Activated CD4-positive, alpha-beta T cell treated with anti-CD3 and anti-CD28 coated beads for 48 hours (primary cell): ENCODE data around the gene CCDC88A.
A peak's percentile ranks its signal among the peaks of the same experiment; 100 is the strongest.
"Not testable (repeated sequence)": the region's sequence is repeated elsewhere in the genome, so short reads cannot be mapped to it uniquely, and the experiment has no call there.

Source experiments
- DNase-seq: peaks from one replicate; pipeline ENCODE4 v3.0.0-alpha.2; 2020

CCDC88A gene

GRCh38 chr2:55282110-55282917 lies 137.3 kb downstream of the CCDC88A start:
- peak; percentile 90 for DNase-seq

DNA sequence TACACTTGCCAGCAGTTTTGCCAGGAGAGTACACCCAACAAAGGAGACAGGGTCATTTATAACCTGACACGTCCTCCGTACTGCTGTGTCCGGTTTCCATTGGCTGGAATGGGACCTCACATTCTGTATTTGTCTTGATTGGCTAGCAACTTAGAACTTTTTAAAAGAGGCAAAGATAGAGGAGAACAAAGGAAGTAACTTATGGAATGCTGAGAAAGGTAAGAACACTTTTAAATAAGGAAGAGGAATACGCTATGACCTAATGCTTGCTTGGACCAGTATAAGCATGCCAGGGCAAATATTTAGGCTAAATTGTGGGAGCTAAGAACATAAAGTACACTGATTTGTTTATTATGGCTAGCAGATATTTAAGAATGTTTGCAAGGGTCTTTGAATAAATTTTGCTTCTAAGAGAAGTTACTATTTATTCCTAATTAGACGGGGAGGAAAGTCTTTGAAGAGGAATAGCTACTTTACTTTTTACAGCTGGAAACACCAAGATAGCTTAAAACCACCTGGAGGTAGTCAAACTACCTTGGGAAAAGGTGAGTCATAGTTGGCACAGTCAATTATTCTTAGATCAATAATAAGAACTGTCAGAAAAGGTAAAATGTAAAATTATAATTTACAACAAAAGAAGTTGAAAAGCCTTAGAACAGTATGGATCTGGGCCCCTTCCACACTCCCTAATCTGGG lies 138.7 kb downstream of the CCDC88A start:
- DNase-seq, result not testable (repeated sequence)

- not testable (repeated sequence) for DNase-seq
These were observed 139.7 kb downstream of the CCDC88A start for GRCh38 chr2:55279859-55280424.

DNA sequence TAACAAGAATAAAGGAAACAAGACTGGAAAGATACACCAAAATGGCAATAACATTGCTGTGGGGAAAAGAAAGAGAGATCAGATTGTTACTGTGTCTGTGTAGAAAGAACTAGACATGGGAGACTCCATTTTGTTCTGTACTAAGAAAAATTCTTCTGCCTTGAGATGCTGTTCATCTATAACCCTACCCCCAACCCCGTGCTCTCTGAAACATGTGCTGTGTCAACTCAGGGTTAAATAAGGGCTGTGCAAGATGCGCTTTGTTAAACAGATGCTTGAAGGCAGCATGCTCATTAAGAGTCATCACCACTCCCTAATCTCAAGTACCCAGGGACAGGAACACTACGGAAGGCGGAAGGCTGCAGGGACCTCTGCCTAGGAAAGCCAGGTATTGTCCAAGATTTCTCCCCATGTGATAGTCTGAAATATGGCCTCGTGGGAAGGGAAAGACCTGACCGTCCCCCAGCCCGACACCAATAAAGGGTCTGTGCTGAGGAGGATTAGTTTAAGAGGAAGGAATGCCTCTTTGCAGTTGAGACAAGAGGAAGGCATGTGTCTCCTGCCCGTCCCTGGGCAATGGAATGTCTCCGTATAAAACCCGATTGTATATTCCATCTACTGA lies 140.3 kb downstream of the CCDC88A start:
- DNase-seq, result not testable (repeated sequence)

- DNase-seq, result no peak
These were observed 142.3 kb downstream of the CCDC88A start for GRCh38 chr2:55277310-55277709.

GRCh38 chr2:55274346-55274745 lies 145.3 kb downstream of the CCDC88A start:
- DNase-seq, result not testable (repeated sequence)

GRCh38 chr2:55269645-55269990 lies 150.0 kb downstream of the CCDC88A start:
- DNase-seq, result no peak

DNA sequence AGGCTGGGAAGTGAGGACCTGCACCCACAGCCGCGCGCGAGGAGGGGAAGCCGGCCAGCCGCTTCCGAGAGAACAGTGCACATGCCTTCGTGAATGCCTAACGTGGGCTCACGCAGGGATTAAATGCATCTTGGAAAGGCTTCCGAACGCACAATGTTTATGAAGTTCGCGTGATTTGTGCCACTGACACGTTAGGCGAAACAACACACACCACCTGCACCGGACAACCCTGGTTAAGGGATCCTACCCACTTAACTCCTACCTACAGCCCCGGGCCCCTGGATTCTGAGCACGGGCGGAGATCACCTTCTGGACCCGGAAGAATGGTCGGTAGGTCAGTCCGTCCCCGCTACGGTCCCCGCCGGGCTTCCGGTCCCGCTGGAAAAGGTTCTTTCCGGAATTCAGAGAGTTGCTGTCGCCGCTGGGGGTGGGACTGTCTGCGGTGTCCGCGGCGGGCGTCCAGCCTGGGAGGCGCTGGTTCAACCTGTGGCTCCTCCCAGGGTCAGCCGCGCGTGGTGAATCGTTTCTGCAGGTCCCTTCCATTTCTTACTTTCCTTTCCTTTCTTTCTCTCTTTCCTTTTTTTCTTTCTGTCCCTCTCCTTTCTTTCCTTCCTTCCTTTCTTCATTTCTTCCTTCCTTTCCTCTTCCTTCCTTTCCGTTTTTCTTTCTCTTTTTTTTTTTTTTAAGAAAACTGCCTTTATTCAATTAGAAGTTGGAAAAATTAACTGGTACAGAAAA lies 150.6 kb downstream of the CCDC88A start, which contains the start of gene MTIF2:
Gene MTIF2 (minus strand): TSS at position 325 of the 738 bp plus-strand sequence. CDS start 5,373 bp downstream, outside the sequence.
- DNase-seq, result peak; percentile 95

- DNase-seq, result no peak
These were observed 151.3 kb downstream of the CCDC88A start for GRCh38 chr2:55268288-55268906.

- not testable (repeated sequence) for DNase-seq
These were observed 160.1 kb downstream of the CCDC88A start for GRCh38 chr2:55259586-55259985.

DNA sequence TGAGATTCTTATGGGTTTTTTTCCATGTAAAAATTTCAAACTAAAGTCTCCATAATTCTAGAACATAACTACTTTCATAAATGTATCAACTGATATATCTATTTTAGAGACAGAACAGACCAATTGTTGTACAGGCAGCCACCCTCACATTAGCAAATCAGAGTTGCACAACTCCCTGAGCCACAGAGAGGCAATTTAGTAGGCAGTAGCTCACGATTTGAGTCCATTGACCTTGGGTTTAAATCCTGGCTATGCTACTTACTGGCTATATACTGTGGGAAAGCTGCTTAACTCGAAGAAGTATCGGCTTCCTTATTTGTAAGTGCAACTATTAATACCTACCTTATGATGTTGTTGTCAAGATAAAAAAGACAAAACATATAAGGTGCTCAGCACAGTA lies 166.8 kb downstream of the CCDC88A start:
- no peak for DNase-seq

- DNase-seq, result no peak
These were observed 172.6 kb downstream of the CCDC88A start for GRCh38 chr2:55247025-55247424.

GRCh38 chr2:55245411-55245810 lies 174.2 kb downstream of the CCDC88A start:
- no peak for DNase-seq

DNA sequence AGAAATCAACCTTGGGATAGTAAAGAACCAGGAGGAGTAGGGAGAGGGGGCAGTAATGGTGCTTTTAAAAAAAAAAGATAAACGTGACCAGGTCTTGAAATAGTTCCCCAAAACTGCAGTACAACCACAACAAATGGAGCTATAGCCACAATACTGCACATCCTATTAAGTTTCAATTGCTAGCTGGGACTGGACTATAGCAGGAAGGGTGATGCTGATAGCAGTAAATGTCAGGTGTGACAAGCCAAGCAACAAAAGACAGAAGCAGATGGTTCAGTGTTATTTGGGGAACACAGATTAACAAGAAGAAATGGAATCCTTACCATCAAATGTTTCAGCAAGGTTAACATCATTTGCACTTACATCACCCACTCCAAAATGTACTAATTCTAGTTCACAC lies 177.0 kb downstream of the CCDC88A start:
- no peak for DNase-seq

DNA sequence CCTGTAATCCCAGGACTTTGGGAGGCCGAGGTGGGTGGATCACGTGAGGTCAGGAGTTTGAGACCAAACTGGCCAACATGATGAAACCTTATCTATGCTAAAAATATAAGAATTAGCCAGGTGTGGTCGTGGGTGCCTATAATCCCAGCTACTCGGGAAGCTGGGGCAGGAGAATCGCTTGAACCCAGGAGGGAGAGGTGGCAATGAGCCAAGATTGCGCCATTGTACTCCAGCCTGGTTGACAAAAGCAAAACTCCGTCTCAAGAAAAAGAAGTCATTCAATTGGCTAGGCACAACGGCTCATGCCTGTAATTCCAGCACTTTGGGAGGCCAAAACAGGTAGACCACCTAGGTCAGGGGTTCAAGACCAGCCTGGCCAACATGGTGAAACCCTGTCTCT lies 178.1 kb downstream of the CCDC88A start:
- DNase-seq, result not testable (repeated sequence)

DNA sequence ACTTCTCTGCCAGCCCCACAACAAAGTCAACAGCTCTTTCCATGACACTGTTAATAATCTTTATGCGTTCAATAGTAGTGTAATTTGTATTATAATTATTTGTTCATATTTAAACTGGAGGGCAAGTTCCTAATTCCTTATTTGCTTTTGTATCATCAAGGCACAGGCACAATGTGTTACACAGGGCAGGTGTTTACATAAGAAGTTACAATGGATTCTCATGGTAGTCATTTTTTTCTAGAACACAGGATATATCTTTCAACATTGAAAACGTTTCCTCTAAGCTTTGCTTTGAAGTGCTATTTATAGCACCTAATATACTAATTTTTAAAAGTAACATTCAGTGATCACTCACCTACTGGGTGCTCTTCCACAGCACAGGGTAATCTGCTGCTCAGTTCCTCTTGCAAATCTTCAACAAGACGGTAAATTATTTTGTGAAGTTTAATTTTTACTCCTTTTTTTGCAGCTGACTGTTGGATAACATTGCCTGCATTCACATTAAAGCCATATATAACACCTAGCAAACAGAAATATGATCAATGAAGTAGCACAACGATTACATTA lies 179.9 kb downstream of the CCDC88A start:
- no peak for DNase-seq
